Hepatocyte (in vitro differentiated cells): ENCODE data around the gene GFPT2. TPM values are rescaled to one million over a fixed set of nuclear protein-coding genes. Genes with fewer than 3 reads are reported as not detected.

Source experiments
- DNase-seq: peaks from one replicate; pipeline ENCODE4 v3.0.0-alpha.2; 2016; ENCODE audit warnings: low spot score
- H2AFZ ChIP-seq: fragments of 200-600 bp; sonication (generic); 2 replicates; pipeline ENCODE4 v1.6.0; 2016; ENCODE audit warnings: antibody characterized with exemption, mild to moderate bottlenecking
- H3K27ac ChIP-seq: fragments of 200-600 bp; sonication (generic); 2 replicates; pipeline ENCODE4 v1.5.1; 2016; ENCODE audit warnings: mild to moderate bottlenecking
- H3K27me3 ChIP-seq: fragments of 200-600 bp; sonication (generic); 2 replicates; pipeline ENCODE4 v1.6.1; 2016
- H3K36me3 ChIP-seq: fragments of 200-600 bp; sonication (generic); replicated peaks from 2 replicates; pipeline ENCODE4 v1.5.1; 2016; ENCODE audit warnings: low read depth; ENCODE audit not compliant: insufficient read depth
- H3K4me1 ChIP-seq: fragments of 200-600 bp; sonication (generic); 2 replicates; pipeline ENCODE4 v1.5.1; 2016; ENCODE audit warnings: mild to moderate bottlenecking, moderate library complexity; ENCODE audit not compliant: insufficient read depth
- H3K4me2 ChIP-seq: fragments of 200-600 bp; sonication (generic); 2 replicates; pipeline ENCODE4 v1.6.0; 2016
- H3K4me3 ChIP-seq: fragments of 200-600 bp; sonication (generic); 2 replicates; pipeline ENCODE4 v1.5.1; 2016; ENCODE audit warnings: mild to moderate bottlenecking
- H3K79me2 ChIP-seq: fragments of 200-600 bp; sonication (generic); 2 replicates; pipeline ENCODE4 v1.6.0; 2017; ENCODE audit warnings: mild to moderate bottlenecking
- H3K9me2 ChIP-seq: fragments of 200-600 bp; sonication (generic); replicated peaks from 2 replicates; pipeline ENCODE4 v1.6.0; 2017; ENCODE audit warnings: mild to moderate bottlenecking; ENCODE audit not compliant: insufficient read depth
- H3K9me3 ChIP-seq: fragments of 200-600 bp; sonication (generic); 2 replicates; pipeline ENCODE4 v1.5.1; 2016; ENCODE audit warnings: low read depth, mild to moderate bottlenecking
- H4K20me1 ChIP-seq: fragments of 200-600 bp; sonication (generic); 2 replicates; pipeline ENCODE4 v1.6.0; 2016; ENCODE audit warnings: mild to moderate bottlenecking; ENCODE audit not compliant: insufficient read depth, poor library complexity, severe bottlenecking
- CTCF ChIP-seq: fragments of 200-600 bp; sonication (generic); IDR thresholded peaks from 2 replicates; pipeline ENCODE4 v1.5.1; 2016; ENCODE audit warnings: antibody characterized with exemption, mild to moderate bottlenecking; ENCODE audit not compliant: poor library complexity
- EZH2 ChIP-seq: fragments of 200-600 bp; sonication (generic); IDR thresholded peaks from 2 replicates; pipeline ENCODE4 v1.6.1; 2016; ENCODE audit warnings: antibody characterized with exemption, mild to moderate bottlenecking, borderline replicate concordance
- EZH2phosphoT487 ChIP-seq: fragments of 200-600 bp; sonication (generic); IDR thresholded peaks from one replicate; pipeline ENCODE4 v1.6.1; 2018; ENCODE audit warnings: antibody characterized with exemption, mild to moderate bottlenecking, low read depth, moderate library complexity; ENCODE audit not compliant: unreplicated experiment, severe bottlenecking
- WGBS: methylation state at CpG from one replicate; pipeline ENCODE4 v1.1.6; 2016; ENCODE audit warnings: low lambda C conversion rate; ENCODE audit errors: missing lambda C conversion rate; 5-methylcytosine and 5-hydroxymethylcytosine counted together
- polyA plus RNA-seq: library from polyadenylated mRNA; unstranded; fragments of >200 nt; fragmentation: Nextera tagmentation; extraction: Ambion mirVana; gene quantifications from 2 replicates; pipeline ENCODE4 v1.2.1, GENCODE V29; 2016
- total RNA-seq: library from RNA; depleted of rRNA; stranded (reverse); fragments of >200 nt; gene quantifications from 2 replicates; pipeline ENCODE4 v1.2.3, GENCODE V29; 2014

GFPT2 gene
- total and polyA plus RNA-seq, 2 experiments from 2014 or later = 15.9 to 44.6 TPM

- H3K27ac ChIP-seq = no peak overlapping the region
- no peak overlapping the region for H3K4me3 ChIP-seq
- H3K4me2 ChIP-seq = no peak overlapping the region
- no peaks in the 10 kb centered on the region for H4K20me1 ChIP-seq
- peaks cover 9% of the 10 kb centered on the region for H3K4me1 ChIP-seq
- WGBS = 81% methylated on average over 31 of the region's 31 CpGs
- no peaks in the 10 kb centered on the region for H3K9me2 ChIP-seq
- no peaks in the 10 kb centered on the region for H3K36me3 ChIP-seq
- H3K9me3 ChIP-seq = no peaks in the 10 kb centered on the region
- no peak overlapping the region for H2AFZ ChIP-seq
- DNase-seq = peak; percentile 85
- TF ChIP-seq EZH2phosphoT487 = no peak
- TF ChIP-seq CTCF = peak; percentile 63
- no peak for TF ChIP-seq EZH2
- no peaks in the 10 kb centered on the region for H3K79me2 ChIP-seq
- no peaks in the 10 kb centered on the region for H3K27me3 ChIP-seq
Measured at GRCh38 chr5:180328296-180329137, 24.6 kb downstream of the GFPT2 start.

- Histone ChIP-seq H3K4me3 (no peak overlapping the region), H2AFZ (no peak overlapping the region), H4K20me1 (no peaks in the 10 kb centered on the region), H3K27me3 (no peaks in the 10 kb centered on the region), H3K27ac (no peak overlapping the region), H3K9me2 (no peaks in the 10 kb centered on the region), H3K36me3 (no peaks in the 10 kb centered on the region), H3K79me2 (no peaks in the 10 kb centered on the region), H3K4me1 (peaks cover 5% of the 10 kb centered on the region), H3K9me3 (no peaks in the 10 kb centered on the region), H3K4me2 (no peak overlapping the region)
- 87% methylated on average over 10 of the region's 10 CpGs for WGBS
- no peak for TF ChIP-seq CTCF
- TF ChIP-seq EZH2phosphoT487 = no peak
- TF ChIP-seq EZH2 = no peak
- no peak for DNase-seq
Measured at GRCh38 chr5:180326989-180327565, 26.1 kb downstream of the GFPT2 start.

- no peak for DNase-seq
- H2AFZ ChIP-seq = no peak overlapping the region
- no peaks in the 10 kb centered on the region for H3K27me3 ChIP-seq
- TF ChIP-seq EZH2phosphoT487 (no peak), CTCF (no peak), EZH2 (no peak)
- no peaks in the 10 kb centered on the region for H4K20me1 ChIP-seq
- no peaks in the 10 kb centered on the region for H3K4me1 ChIP-seq
- H3K9me3 ChIP-seq = no peaks in the 10 kb centered on the region
- no peak overlapping the region for H3K4me2 ChIP-seq
- H3K9me2 ChIP-seq = no peaks in the 10 kb centered on the region
- H3K27ac ChIP-seq = no peak overlapping the region
- H3K4me3 ChIP-seq = no peak overlapping the region
- H3K36me3 ChIP-seq = no peaks in the 10 kb centered on the region
- H3K79me2 ChIP-seq = no peaks in the 10 kb centered on the region
- 79% methylated on average over 8 of the region's 8 CpGs for WGBS
Measured at GRCh38 chr5:180324601-180324950, 28.6 kb downstream of the GFPT2 start.
